ENCODE measurements around the gene FBP2.

GRCh38 chr9:94603259-94604160, 9.9 kb upstream of the FBP2 start:
- peak; percentile 38 to 72 (median 66) for TF ChIP-seq CTCF (IDR thresholded peaks at IDR 0.05)
- no peak for TF ChIP-seq POLR2A (IDR thresholded peaks at IDR 0.05)

All from adrenal gland (tissue), 5 donors.